HG02588 (cell line): ENCODE data around the gene KIF18A.
"Not testable (repeated sequence)": the region's sequence is repeated elsewhere in the genome, so short reads cannot be mapped to it uniquely, and the experiment has no call there.

Experiments
- ATAC-seq: cut with Tn5 transposase; IDR thresholded peaks from one replicate; pipeline ENCODE4 v1.9.1; 2021; ENCODE audit warnings: mild to moderate bottlenecking, moderate library complexity; ENCODE audit not compliant: unreplicated experiment

KIF18A gene

DNA sequence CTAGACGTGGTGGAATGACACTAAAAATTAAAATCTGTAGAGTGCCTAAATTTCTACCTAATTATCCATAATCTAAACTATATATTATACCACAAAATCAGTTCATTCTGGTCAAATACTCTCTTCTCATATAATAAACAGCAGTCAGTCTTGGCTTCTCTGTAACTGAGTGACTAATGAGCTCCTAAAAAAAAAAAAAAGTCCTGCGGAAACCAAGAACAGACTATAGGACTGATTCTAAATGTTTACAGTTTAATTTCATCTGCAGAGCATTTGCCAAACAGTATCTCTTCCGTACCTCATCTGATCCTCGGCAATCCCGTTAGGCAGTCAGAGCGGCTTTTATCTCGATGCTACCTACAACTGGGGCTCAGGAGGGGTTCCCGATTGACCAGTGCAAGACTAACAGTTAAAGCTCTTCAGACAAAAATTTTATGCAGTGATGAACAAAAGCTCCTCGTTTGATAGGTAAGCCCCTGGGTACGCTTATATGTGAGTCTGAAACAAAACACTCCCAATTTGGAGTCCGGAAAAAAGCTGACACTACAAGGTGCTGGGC, 686 bp downstream of the KIF18A start:
- ATAC-seq = no peak

- ATAC-seq = no peak
These were observed 1.5 kb downstream of the KIF18A start for GRCh38 chr11:28106353-28107043.

- ATAC-seq = no peak
These were observed 2.1 kb downstream of the KIF18A start for GRCh38 chr11:28105869-28106268.

- ATAC-seq = no peak
These were observed 3.0 kb downstream of the KIF18A start for GRCh38 chr11:28104984-28105383.

DNA sequence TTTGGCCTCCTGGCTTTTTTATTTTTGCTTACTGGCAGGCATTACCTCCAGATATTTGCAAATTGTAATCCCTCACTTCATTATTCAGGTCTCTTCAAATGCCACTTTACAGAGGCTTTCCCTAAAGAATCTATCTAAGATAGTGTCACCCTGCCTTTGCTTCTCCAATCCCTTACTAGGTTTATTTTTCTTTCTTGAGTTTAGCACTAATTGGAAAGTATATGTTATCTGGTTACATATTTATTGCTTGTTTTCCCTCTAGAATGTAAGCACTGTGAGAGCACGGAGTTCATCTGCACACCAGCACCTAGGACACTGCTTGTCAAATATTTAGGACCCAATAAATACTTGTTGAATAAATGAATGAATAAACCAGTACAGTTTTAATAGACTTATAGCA, 3.5 kb downstream of the KIF18A start:
- ATAC-seq = no peak

DNA sequence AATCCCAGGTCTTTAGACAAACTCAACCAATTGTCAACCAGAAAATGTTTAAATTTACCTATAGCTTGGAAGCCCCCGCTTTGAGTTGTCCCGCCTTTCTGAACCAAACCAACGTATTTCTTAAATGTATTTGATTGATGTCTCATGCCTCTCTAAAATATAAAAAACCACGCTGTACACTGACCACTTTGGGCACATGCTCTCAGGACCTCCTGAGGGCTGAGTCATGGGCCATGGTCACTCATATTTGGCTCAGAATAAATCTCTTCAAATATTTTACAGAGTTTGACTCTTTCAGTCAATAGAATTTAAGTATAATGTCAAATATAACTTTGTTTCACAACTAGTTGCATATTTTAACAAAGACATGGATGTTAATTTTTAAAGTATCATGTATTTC, 5.7 kb downstream of the KIF18A start:
- not testable (repeated sequence) for ATAC-seq

DNA sequence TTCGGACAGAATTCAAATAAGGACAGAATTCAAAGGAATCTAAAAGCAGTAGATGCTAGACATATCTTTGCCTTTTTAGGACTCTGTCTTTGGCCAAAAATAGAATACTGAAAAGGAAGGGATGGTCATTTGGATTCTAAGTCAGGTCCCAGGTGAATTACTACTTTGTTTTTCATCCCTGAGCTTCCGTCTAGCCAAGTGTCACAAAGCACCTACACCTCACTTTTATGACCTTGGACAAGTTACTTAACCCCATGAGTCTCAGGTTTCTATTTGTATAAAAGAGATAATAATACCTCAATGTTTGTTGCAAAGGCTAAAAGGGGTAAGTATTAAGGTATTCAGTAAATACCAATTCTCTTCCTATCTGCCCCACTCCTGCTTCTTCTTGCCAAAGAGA, 7.3 kb downstream of the KIF18A start:
- ATAC-seq = no peak

DNA sequence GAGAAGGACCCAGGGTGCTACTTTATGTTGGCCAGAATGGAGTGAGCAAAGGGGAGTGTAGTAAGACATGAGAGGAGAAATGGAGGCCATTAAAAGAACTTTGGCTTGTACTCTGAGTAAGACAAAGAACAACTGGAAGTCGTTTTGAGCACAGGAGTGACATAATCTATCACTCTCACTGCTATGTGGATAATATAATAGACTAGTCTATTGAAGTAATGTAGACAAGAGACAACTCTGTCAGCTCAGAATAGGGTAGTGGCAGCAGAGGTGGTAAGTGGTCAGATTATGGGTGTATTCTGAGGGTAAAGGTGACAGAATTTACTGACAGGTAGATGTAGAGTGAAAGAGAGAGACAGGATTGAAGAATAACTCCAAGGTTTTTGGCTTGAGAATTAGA, 8.2 kb downstream of the KIF18A start:
- no peak for ATAC-seq

DNA sequence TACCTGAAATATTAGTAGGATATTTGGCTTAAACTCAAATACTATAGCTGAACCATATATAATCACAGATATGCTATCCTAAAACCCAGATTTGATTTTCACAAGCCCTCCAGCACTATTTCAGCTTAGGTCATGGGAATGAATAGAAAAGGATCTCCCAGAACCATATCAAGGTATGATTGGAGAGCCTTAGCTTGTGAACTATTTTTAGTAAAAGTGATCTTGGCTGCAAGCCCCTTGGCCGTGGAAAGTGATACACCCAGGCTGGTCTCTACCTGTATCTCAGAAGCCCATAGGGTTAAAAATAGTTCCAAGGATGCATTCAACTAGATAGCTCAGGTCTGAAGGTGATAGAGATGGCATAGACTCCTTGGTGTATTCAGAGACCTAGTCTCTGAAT, 9.7 kb downstream of the KIF18A start:
- no peak for ATAC-seq

DNA sequence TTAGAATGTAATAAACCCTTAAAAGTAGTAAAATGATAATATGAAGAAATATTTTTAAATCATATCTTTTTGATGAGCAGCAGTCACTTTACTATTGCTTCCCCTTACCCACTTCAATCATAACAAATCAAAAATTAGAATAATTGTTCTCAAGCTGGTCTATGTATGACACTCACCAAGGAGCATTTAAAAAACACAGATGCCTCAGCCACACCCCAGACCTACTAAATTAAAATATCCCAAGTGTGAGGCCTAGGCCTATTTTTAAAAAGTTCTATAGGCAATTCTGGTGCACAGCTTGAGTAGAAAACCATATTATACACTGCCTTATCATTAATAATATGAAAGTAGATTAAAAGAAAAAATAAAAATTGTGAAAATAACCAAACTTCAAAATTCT, 15.2 kb downstream of the KIF18A start:
- no peak for ATAC-seq

GRCh38 chr11:28090052-28090749, 17.8 kb downstream of the KIF18A start:
- ATAC-seq = no peak

DNA sequence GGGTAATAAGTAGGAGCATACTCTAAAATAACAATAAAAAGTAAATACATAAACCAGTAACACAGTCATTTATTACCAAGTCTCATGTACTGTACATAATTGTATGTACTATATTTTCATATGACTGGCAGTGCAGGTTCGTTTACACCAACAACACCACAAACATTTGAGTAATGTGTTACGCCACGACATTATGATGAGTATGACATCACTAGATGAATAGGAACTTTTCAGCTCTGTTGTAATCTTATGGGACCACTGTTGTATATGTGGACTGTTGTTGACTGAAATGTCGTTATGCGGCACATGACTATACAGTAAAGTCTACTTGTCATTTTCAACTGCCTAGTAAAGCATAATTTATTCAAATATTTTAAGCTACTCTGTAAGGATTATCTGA, 18.6 kb downstream of the KIF18A start:
- no peak for ATAC-seq

GRCh38 chr11:28087693-28088092, 20.3 kb downstream of the KIF18A start:
- ATAC-seq = not testable (repeated sequence)

DNA sequence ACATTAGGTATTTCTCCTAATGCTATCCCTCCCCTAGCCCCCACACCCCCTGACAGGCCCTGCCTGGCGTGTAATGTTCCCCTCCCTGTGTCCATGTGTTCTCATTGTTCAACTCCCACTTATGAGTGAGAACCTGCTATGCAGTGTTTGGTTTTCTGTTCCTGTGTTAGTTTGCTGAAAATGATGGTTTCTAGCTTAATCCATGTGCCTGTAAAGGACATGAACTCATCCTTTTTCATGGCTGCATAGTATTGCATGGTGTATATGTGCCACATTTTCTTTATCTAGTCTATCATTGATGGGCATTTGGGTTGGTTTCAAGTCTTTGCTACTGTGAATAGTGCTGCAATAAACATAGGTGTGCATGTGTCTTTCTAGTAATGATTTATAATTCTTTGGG, 20.8 kb downstream of the KIF18A start:
- ATAC-seq = not testable (repeated sequence)

DNA sequence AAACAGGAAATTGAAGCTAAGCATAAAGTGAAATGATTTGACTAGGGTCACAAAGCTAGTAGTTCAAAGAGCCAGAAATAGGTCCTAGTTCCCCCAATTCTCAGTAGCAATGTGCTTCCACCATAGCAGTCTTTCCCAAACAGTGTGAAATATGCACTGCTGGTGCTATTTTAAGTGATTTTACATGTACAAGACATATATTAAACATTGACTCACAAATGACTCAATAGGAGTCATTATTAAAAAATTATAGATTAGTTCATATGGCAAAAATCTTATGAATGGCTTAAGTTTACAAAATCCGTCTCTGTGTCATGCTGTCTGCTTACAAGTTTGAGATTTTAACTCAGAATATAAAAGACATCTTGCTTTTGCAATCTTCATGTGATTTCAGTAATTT, 21.4 kb downstream of the KIF18A start:
- no peak for ATAC-seq

DNA sequence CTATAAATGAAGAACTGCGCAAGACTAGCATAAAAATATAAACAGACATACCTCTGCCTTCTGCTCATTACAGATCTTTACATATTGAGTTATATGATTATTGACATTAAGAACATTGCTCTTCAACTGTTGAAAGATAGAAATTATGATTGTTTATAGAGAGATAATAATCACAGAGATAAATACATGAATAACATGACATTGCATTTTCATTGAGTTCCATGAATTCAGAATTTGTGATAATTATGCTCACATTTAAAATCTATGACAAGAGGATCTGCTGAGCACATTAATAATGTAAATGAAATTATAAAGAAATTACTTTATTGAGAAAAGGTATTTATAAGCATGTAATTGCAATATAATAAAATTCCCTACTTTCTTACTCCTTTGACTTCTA, 24.8 kb downstream of the KIF18A start:
- no peak for ATAC-seq

- ATAC-seq = no peak
These were observed 30.4 kb downstream of the KIF18A start for GRCh38 chr11:28077521-28077920.

- ATAC-seq = no peak
These were observed 35.6 kb downstream of the KIF18A start for GRCh38 chr11:28072321-28072720.

- no peak for ATAC-seq
These were observed 36.7 kb downstream of the KIF18A start for GRCh38 chr11:28071305-28071704.

DNA sequence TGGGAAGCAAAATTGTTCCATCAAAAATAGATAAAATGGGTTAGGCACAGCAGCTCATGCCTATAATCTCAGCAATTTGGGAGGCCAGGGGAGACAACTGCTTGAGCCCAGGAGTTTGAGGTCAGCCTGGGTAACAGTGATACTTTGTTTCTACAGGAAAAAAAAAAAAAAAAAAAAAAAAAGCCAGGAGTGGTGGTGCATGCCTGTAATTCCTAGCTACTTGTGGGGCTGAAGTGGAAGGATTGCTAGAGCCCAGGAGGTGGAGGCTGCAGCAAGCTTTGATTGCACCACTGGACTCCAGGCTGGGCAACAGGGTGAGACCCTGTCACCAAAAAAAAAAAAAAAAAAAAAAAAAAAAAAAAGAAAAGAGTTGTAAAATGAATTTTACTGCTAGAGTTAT, 49.6 kb downstream of the KIF18A start:
- ATAC-seq = no peak

- ATAC-seq = no peak
These were observed 53.1 kb downstream of the KIF18A start for GRCh38 chr11:28054821-28055220.
